Measurements from ENCODE around the gene MANBA. TPM values are rescaled to one million over a fixed set of nuclear protein-coding genes. Genes with fewer than 3 reads are reported as not detected.
"Not testable (repeated sequence)": the region's sequence is repeated elsewhere in the genome, so short reads cannot be mapped to it uniquely, and the experiment has no call there.

The MANBA gene
- total RNA-seq, 1 donor from 2014 or later, result 8.0 TPM

- H3K9me3 Mint-ChIP-seq, result no peaks in the 10 kb centered on the region
- H3K36me3 Mint-ChIP-seq (ENCODE audit: low read depth), result peaks cover 9% of the 10 kb centered on the region
- intact Hi-C loops (cut with micrococcal nuclease), result no loop called here
- H3K27ac Mint-ChIP-seq, result no peak overlapping the region
- DNase-seq (ENCODE audit: low spot score), result no peak
- H3K4me1 Mint-ChIP-seq (ENCODE audit: low read depth), result peaks cover 20% of the 10 kb centered on the region
- no peak overlapping the region for H3K4me3 Mint-ChIP-seq
- H3K27me3 Mint-ChIP-seq (ENCODE audit: insufficient read depth), result no peaks in the 10 kb centered on the region
Observed at GRCh38 chr4:102730968-102731533, 29.7 kb downstream of the MANBA start.

- intact Hi-C loops (cut with micrococcal nuclease); H3K9me3 Mint-ChIP-seq; H3K27me3 Mint-ChIP-seq (ENCODE audit: insufficient read depth); H3K4me3 Mint-ChIP-seq; DNase-seq (ENCODE audit: low spot score); H3K27ac Mint-ChIP-seq: not testable (repeated sequence)
- peaks cover 11% of the 10 kb centered on the region for H3K36me3 Mint-ChIP-seq (ENCODE audit: low read depth)
- peaks cover 10% of the 10 kb centered on the region for H3K4me1 Mint-ChIP-seq (ENCODE audit: low read depth)
Observed at GRCh38 chr4:102729486-102729885, 31.3 kb downstream of the MANBA start.

GRCh38 chr4:102726919-102727318 is 33.8 kb downstream of the MANBA start:
- intact Hi-C loops (cut with micrococcal nuclease); H3K27me3 Mint-ChIP-seq (ENCODE audit: insufficient read depth); DNase-seq (ENCODE audit: low spot score); H3K4me1 Mint-ChIP-seq (ENCODE audit: low read depth); H3K27ac Mint-ChIP-seq; H3K4me3 Mint-ChIP-seq; H3K9me3 Mint-ChIP-seq: not testable (repeated sequence)
- peaks cover 11% of the 10 kb centered on the region for H3K36me3 Mint-ChIP-seq (ENCODE audit: low read depth)

DNA sequence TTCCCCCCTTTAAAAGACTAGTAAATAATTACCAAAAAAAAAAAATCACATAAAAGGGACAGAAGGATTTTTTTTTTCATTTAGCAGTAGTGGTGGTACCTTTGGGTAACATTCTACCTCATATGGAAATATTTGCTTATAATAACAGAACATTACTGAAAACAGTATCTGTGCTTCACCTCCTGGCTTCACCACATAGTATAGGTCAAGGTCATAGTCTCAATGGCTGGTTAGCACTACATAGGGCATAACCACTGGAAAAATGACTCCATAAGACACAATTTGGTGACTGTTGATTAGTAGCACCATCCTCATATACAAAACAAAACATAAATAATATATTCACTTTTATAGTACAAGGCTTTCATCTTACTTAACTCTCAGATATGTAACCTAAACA is 34.7 kb downstream of the MANBA start:
- no peaks in the 10 kb centered on the region for H3K9me3 Mint-ChIP-seq
- H3K27ac Mint-ChIP-seq, result no peak overlapping the region
- intact Hi-C loops (cut with micrococcal nuclease), result no loop called here
- no peak for DNase-seq (ENCODE audit: low spot score)
- H3K4me1 Mint-ChIP-seq (ENCODE audit: low read depth), result no peaks in the 10 kb centered on the region
- H3K36me3 Mint-ChIP-seq (ENCODE audit: low read depth), result peaks cover 11% of the 10 kb centered on the region
- H3K27me3 Mint-ChIP-seq (ENCODE audit: insufficient read depth), result no peaks in the 10 kb centered on the region
- no peak overlapping the region for H3K4me3 Mint-ChIP-seq

DNA sequence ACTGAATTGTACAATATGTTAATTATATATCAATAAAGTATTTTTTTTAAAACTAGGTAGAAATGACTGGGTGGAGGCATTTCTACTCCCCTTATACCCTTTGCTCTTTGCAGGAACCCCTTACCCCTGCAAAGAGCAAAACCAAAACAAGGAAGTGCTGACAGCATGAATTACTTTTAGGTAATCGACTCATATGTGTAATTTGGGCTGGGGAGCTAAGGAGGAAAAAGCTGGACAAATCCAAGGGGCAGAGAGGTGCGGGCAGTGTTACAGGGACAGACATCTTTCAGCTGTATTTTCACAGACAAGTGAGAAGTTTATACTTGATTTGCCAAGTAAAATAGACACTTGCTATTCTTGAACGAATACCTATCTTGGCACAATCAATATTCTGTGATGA is 35.5 kb downstream of the MANBA start:
- H3K9me3 Mint-ChIP-seq, result no peaks in the 10 kb centered on the region
- DNase-seq (ENCODE audit: low spot score), result no peak
- H3K27me3 Mint-ChIP-seq (ENCODE audit: insufficient read depth), result no peaks in the 10 kb centered on the region
- intact Hi-C loops (cut with micrococcal nuclease), result no loop called here
- H3K36me3 Mint-ChIP-seq (ENCODE audit: low read depth), result peaks cover 11% of the 10 kb centered on the region
- no peak overlapping the region for H3K27ac Mint-ChIP-seq
- no peaks in the 10 kb centered on the region for H3K4me1 Mint-ChIP-seq (ENCODE audit: low read depth)
- H3K4me3 Mint-ChIP-seq, result no peak overlapping the region

- Mint-ChIP-seq H3K4me3 (no peak overlapping the region), H3K4me1 (ENCODE audit: low read depth) (no peaks in the 10 kb centered on the region), H3K27me3 (ENCODE audit: insufficient read depth) (no peaks in the 10 kb centered on the region), H3K36me3 (ENCODE audit: low read depth) (peaks cover 14% of the 10 kb centered on the region), H3K27ac (no peak overlapping the region), H3K9me3 (no peaks in the 10 kb centered on the region)
- intact Hi-C loops (cut with micrococcal nuclease), result no loop called here
- no peak for DNase-seq (ENCODE audit: low spot score)
Observed at GRCh38 chr4:102723511-102723910, 37.3 kb downstream of the MANBA start.

DNA sequence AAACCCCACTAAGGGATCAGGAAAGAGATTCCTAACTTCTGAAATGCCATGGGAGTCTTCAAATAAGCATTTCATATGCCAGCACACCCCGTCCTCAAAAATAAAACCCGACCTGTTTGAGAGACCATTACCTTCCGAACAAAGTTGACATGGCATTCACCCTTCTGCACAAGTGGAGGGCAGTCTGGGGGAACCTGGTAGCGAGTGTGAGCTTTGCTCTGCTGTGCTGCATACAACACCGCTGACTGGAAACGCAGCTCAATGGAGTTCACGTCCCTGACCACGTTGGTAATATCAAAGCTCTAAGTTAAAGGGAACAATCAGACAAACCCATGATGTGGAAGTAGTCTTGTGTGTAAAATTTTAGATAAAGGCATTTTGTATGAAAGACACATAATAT is 38.0 kb downstream of the MANBA start:
- Mint-ChIP-seq H3K36me3 (ENCODE audit: low read depth) (peaks cover 19% of the 10 kb centered on the region), H3K9me3 (no peaks in the 10 kb centered on the region), H3K4me1 (ENCODE audit: low read depth) (no peaks in the 10 kb centered on the region), H3K27me3 (ENCODE audit: insufficient read depth) (no peaks in the 10 kb centered on the region), H3K4me3 (no peak overlapping the region), H3K27ac (no peak overlapping the region)
- no peak for DNase-seq (ENCODE audit: low spot score)
- intact Hi-C loops (cut with micrococcal nuclease), result no loop called here

- H3K27me3 Mint-ChIP-seq (ENCODE audit: insufficient read depth); H3K9me3 Mint-ChIP-seq; H3K4me1 Mint-ChIP-seq (ENCODE audit: low read depth); H3K4me3 Mint-ChIP-seq; DNase-seq (ENCODE audit: low spot score); H3K27ac Mint-ChIP-seq; intact Hi-C loops (cut with micrococcal nuclease): not testable (repeated sequence)
- peaks cover 18% of the 10 kb centered on the region for H3K36me3 Mint-ChIP-seq (ENCODE audit: low read depth)
Observed at GRCh38 chr4:102718833-102719575, 41.8 kb downstream of the MANBA start.

GRCh38 chr4:102717448-102718092 is 43.2 kb downstream of the MANBA start:
- Mint-ChIP-seq H3K27me3 (ENCODE audit: insufficient read depth) (no peaks in the 10 kb centered on the region), H3K27ac (no peak overlapping the region), H3K4me1 (ENCODE audit: low read depth) (no peaks in the 10 kb centered on the region), H3K9me3 (no peaks in the 10 kb centered on the region), H3K36me3 (ENCODE audit: low read depth) (peaks cover 16% of the 10 kb centered on the region), H3K4me3 (no peak overlapping the region)
- intact Hi-C loops (cut with micrococcal nuclease), result no loop called here
- no peak for DNase-seq (ENCODE audit: low spot score)

DNA sequence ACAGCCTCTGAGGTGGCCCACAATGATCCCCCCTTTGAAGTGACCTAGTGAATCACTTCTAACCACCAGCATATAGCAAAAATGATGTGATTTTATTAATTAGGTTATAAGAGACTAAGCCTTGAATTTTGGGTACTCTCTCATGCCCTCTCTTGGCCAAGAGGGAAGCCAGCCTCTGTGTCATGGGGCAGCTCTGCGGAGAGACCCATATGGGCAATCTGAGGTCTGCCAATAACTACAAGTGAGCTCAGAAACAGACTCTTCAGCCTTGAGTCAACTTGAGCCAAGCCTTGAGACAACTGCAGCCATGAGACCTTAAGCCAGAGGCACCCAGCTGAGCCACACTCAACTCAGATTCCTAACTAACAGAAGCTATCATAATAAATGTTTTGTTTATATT is 45.7 kb downstream of the MANBA start:
- no peaks in the 10 kb centered on the region for H3K27me3 Mint-ChIP-seq (ENCODE audit: insufficient read depth)
- intact Hi-C loops (cut with micrococcal nuclease), result no loop called here
- H3K4me1 Mint-ChIP-seq (ENCODE audit: low read depth), result no peaks in the 10 kb centered on the region
- peaks cover 16% of the 10 kb centered on the region for H3K36me3 Mint-ChIP-seq (ENCODE audit: low read depth)
- no peak overlapping the region for H3K4me3 Mint-ChIP-seq
- no peak overlapping the region for H3K27ac Mint-ChIP-seq
- DNase-seq (ENCODE audit: low spot score), result no peak
- no peaks in the 10 kb centered on the region for H3K9me3 Mint-ChIP-seq

DNA sequence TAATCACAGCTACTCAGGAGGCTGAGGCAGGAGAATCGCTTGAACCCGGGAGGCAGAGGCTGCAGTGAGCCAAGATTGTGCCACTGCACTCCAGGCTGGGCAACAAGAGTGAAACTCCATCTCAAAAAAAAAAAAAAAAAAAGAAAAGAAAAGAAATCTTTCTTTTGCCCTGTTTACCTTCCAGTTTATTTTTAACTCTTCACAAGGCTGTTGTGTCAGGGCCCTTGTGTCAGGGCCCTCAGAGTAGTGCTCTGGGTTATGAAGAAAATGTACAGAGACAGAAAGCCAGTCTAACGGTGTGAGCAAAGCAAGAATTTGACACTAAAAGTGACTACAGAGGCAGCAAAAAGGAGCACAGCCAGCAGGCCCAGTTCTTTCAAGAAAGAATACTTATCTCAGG is 47.0 kb downstream of the MANBA start:
- H3K4me1 Mint-ChIP-seq (ENCODE audit: low read depth); H3K9me3 Mint-ChIP-seq; DNase-seq (ENCODE audit: low spot score); intact Hi-C loops (cut with micrococcal nuclease); H3K27ac Mint-ChIP-seq; H3K27me3 Mint-ChIP-seq (ENCODE audit: insufficient read depth); H3K4me3 Mint-ChIP-seq: not testable (repeated sequence)
- peaks cover 10% of the 10 kb centered on the region for H3K36me3 Mint-ChIP-seq (ENCODE audit: low read depth)

- Mint-ChIP-seq H3K4me1 (ENCODE audit: low read depth) (no peaks in the 10 kb centered on the region), H3K27ac (no peak overlapping the region), H3K9me3 (no peaks in the 10 kb centered on the region), H3K36me3 (ENCODE audit: low read depth) (peaks cover 5% of the 10 kb centered on the region), H3K27me3 (ENCODE audit: insufficient read depth) (no peaks in the 10 kb centered on the region), H3K4me3 (no peak overlapping the region)
- intact Hi-C loops (cut with micrococcal nuclease), result no loop called here
- no peak for DNase-seq (ENCODE audit: low spot score)
Observed at GRCh38 chr4:102713096-102713495, 47.7 kb downstream of the MANBA start.

DNA sequence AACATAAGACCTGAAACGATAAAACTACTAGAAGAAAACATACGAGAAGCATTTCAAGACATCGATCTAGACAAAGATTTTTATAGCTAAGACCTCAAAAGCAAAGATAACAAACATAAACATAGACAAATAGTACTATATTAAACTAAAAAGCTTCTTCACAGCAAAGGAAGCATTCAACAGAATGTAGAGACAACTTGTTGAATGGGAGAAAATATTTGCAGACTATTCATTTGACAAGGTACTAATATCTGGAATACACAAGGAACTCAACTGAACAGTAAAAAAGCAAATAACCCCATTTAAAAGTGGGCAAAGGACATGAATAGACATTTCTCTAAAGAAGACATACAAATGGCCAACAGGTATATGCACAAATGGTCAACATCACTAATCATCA is 49.8 kb downstream of the MANBA start:
- H3K4me3 Mint-ChIP-seq, result no peak overlapping the region
- no peaks in the 10 kb centered on the region for H3K27me3 Mint-ChIP-seq (ENCODE audit: insufficient read depth)
- H3K9me3 Mint-ChIP-seq, result peaks cover 3% of the 10 kb centered on the region
- no peaks in the 10 kb centered on the region for H3K36me3 Mint-ChIP-seq (ENCODE audit: low read depth)
- no peaks in the 10 kb centered on the region for H3K4me1 Mint-ChIP-seq (ENCODE audit: low read depth)
- intact Hi-C loops (cut with micrococcal nuclease), result no loop called here
- DNase-seq (ENCODE audit: low spot score), result no peak
- no peak overlapping the region for H3K27ac Mint-ChIP-seq
